K562 (cell line): ENCODE results near the gene ANO6. TPM values are rescaled to one million over a fixed set of nuclear protein-coding genes. Genes with fewer than 3 reads are reported as not detected.
A peak's percentile ranks its signal among the peaks of the same experiment; 100 is the strongest.

Experiments used
- ARID2 ChIP-seq: fragments of 450-650 bp; IDR thresholded peaks from 2 replicates; pipeline ENCODE4 v1.6.1; 2017; ENCODE audit warnings: antibody characterized with exemption, mild to moderate bottlenecking
- EP400 ChIP-seq: fragments of 450-650 bp; IDR thresholded peaks from 2 replicates; pipeline ENCODE4 v1.6.1; 2017; ENCODE audit warnings: antibody characterized with exemption, mild to moderate bottlenecking, moderate library complexity
- FOXK2 ChIP-seq, 2 experiments: fragments of 450-650 bp; IDR thresholded peaks in 1 of 2; conservative IDR thresholded peaks in 1 of 2; 2 replicates each; pipeline ENCODE4 v1.6.1; 2016; ENCODE audit warnings: low read depth in 2 of 2, mild to moderate bottlenecking in 1 of 2
- FOXP1 ChIP-seq: sonication (generic); formaldehyde crosslinking; IDR thresholded peaks from 2 replicates; pipeline ENCODE4 v1.8.0; 2022; ENCODE audit warnings: mild to moderate bottlenecking, missing genetic modification reagents
- GTF2F1 ChIP-seq: IDR thresholded peaks from 2 replicates; pipeline ENCODE4 v1.6.1; 2011; ENCODE audit warnings: low read depth, low read length, improper control_type of control experiment
- HNRNPK ChIP-seq: fragments of 200-400 bp; formaldehyde crosslinking; IDR thresholded peaks from one replicate; pipeline ENCODE4 v1.6.1; 2018; ENCODE audit warnings: mild to moderate bottlenecking, low read depth, low read length; ENCODE audit not compliant: poor library complexity, severe bottlenecking
- RBBP5 ChIP-seq: fragments of 200-600 bp; sonication (generic); IDR thresholded peaks from 2 replicates; pipeline ENCODE4 v1.6.1; 2012; ENCODE audit warnings: borderline replicate concordance, mild to moderate bottlenecking, low read length, control low read depth, inconsistent platforms; ENCODE audit not compliant: insufficient read depth, poor library complexity, severe bottlenecking
- RFX7 ChIP-seq: fragments of 250-450 bp; sonication (Bioruptor Pico); IDR thresholded peaks from 2 replicates; pipeline ENCODE4 v1.5.1; 2021; ENCODE audit warnings: mild to moderate bottlenecking
- SAP30 ChIP-seq: fragments of 200-600 bp; sonication (generic); IDR thresholded peaks from 2 replicates; pipeline ENCODE4 v1.6.1; 2012; ENCODE audit warnings: borderline replicate concordance, low read depth, mild to moderate bottlenecking, moderate library complexity, low read length, control low read depth, inconsistent platforms; ENCODE audit not compliant: insufficient read depth, poor library complexity, severe bottlenecking
- SNIP1 ChIP-seq: fragments of 450-650 bp; IDR thresholded peaks from 2 replicates; pipeline ENCODE4 v1.7.1; 2017; ENCODE audit warnings: low read depth, mild to moderate bottlenecking
- SRF ChIP-seq, 2 experiments: fragments of 250-450, 450-650 bp in 1 of 2; sonication (Bioruptor Pico) in 1 of 2; sonication (generic) in 1 of 2; formaldehyde crosslinking; IDR thresholded peaks; 2 replicates each; pipeline versions ENCODE4 v1.5.0 to v1.5.1; 2020 to 2022; ENCODE audit warnings: mild to moderate bottlenecking in 1 of 2, missing genetic modification reagents in 1 of 2
- TCF7 ChIP-seq: sonication (generic); IDR thresholded peaks from 2 replicates; pipeline ENCODE4 v1.6.1; 2016; ENCODE audit warnings: antibody characterized with exemption, borderline replicate concordance
- XRCC4 ChIP-seq: IDR thresholded peaks from one replicate; pipeline ENCODE4 v1.6.1; 2011; ENCODE audit not compliant: insufficient read depth, insufficient read length; ENCODE audit errors: extremely low read depth
- ZNF146 ChIP-seq: IDR thresholded peaks from one replicate; pipeline ENCODE4 v1.6.1; 2018; ENCODE audit warnings: missing compliant biosample characterization; ENCODE audit not compliant: unreplicated experiment
- ZNF239 ChIP-seq: fragments of 250-450 bp; sonication (Bioruptor Pico); IDR thresholded peaks from 2 replicates; pipeline ENCODE4 v1.4.0; 2020; ENCODE audit warnings: mild to moderate bottlenecking
- ZNF407 ChIP-seq: fragments of 450-650 bp; IDR thresholded peaks from 2 replicates; pipeline ENCODE4 v1.6.1; 2016; ENCODE audit warnings: low read depth
- ZNF644 ChIP-seq: fragments of 200-800 bp; sonication (Bioruptor generic); IDR thresholded peaks from 2 replicates; pipeline ENCODE4 v1.6.1; 2016; ENCODE audit warnings: low read depth, missing genetic modification characterization, missing compliant biosample characterization
- polyA plus RNA-seq, 8 experiments: library from polyadenylated mRNA; depleted of rRNA in 4 of 8; stranded (reverse) in 5 of 8; unstranded in 3 of 8; fragments of >200 nt; fragmentation: Nextera tagmentation in 2 of 8; fragmentation: Illumina TruSeq in 1 of 8; extraction: Ambion mirVana in 2 of 8; extraction: Trizol in 1 of 8; gene quantifications; 2 replicates each; pipeline versions ENCODE4 v1.2.1 to v1.2.3, GENCODE V29; 2011 to 2014; ENCODE audit warnings: inconsistent platforms in 1 of 8, missing spikeins in 1 of 8
- total RNA-seq, 7 experiments: library from RNA; depleted of rRNA in 6 of 7; stranded (reverse); fragments of >200 nt in 6 of 7; fragmentation: Illumina TruSeq in 2 of 7; extraction: Trizol in 2 of 7; gene quantifications; 2 replicates each; pipeline versions ENCODE4 v1.2.1 to v1.2.3, GENCODE V29; 2011 to 2021; ENCODE audit warnings: low replicate concordance in 1 of 7
- TF ChIP-seq, protein P1 (sequence below): sonication (generic); formaldehyde crosslinking; IDR thresholded peaks from 2 replicates; pipeline ENCODE4 v1.8.1; 2023; ENCODE audit warnings: mild to moderate bottlenecking, missing genetic modification reagents

The ANO6 gene
- total and polyA plus RNA-seq, 9 of the 15 experiments (the other 6 are each of a cell fraction or from before 2014, with no cell fraction given), result 3.5 to 24.7 (median 20.3) TPM

GRCh38 chr12:45273717-45274271 is 57.9 kb downstream of the ANO6 start (continued):
- no peak for TF ChIP-seq SRF (CRISPR knock-in tag; IDR thresholded peaks at IDR 0.05)
- no peak for TF ChIP-seq TCF7
- no peak for TF ChIP-seq ZNF644 (tag)
- no peak for TF ChIP-seq SAP30
- no peak for TF ChIP-seq RBBP5
- TF ChIP-seq FOXK2 (conservative IDR thresholded peaks at IDR 0.05 in 1 of 2, IDR thresholded peaks at IDR 0.05 in 1 of 2; ENCODE audit: low read depth in 2 of 2), result peak; percentile 18 to 37; a peak in 1 of 4 replicates
- TF ChIP-seq, protein P1, sequence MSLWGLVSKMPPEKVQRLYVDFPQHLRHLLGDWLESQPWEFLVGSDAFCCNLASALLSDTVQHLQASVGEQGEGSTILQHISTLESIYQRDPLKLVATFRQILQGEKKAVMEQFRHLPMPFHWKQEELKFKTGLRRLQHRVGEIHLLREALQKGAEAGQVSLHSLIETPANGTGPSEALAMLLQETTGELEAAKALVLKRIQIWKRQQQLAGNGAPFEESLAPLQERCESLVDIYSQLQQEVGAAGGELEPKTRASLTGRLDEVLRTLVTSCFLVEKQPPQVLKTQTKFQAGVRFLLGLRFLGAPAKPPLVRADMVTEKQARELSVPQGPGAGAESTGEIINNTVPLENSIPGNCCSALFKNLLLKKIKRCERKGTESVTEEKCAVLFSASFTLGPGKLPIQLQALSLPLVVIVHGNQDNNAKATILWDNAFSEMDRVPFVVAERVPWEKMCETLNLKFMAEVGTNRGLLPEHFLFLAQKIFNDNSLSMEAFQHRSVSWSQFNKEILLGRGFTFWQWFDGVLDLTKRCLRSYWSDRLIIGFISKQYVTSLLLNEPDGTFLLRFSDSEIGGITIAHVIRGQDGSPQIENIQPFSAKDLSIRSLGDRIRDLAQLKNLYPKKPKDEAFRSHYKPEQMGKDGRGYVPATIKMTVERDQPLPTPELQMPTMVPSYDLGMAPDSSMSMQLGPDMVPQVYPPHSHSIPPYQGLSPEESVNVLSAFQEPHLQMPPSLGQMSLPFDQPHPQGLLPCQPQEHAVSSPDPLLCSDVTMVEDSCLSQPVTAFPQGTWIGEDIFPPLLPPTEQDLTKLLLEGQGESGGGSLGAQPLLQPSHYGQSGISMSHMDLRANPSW (CRISPR knock-in tag), result no peak
- TF ChIP-seq GTF2F1, result no peak
- TF ChIP-seq SNIP1, result no peak
- no peak for TF ChIP-seq ZNF407
- TF ChIP-seq XRCC4, result no peak
- 0 out of 2 replicates have a peak, but pooled peaks have one; percentile 25 for TF ChIP-seq ARID2
- TF ChIP-seq ZNF146 (CRISPR knock-in tag), result no peak
- TF ChIP-seq RFX7 (CRISPR knock-in tag), result no peak
- no peak for TF ChIP-seq FOXP1
- peak; percentile 10; the same call in 1 of the 2 replicates for TF ChIP-seq ZNF239
- TF ChIP-seq HNRNPK, result no peak
- TF ChIP-seq EP400, result peak; percentile 31; the same call in 1 of the 2 replicates
